GM10266 (cell line): ENCODE measurements around the gene LAMC3.
"Not testable (repeated sequence)": the region's sequence is repeated elsewhere in the genome, so short reads cannot be mapped to it uniquely, and the experiment has no call there.

Source experiments
- DNase-seq: peaks from one replicate; pipeline ENCODE4 v3.0.0; 2012; ENCODE audit errors: extremely low spot score
- CTCF ChIP-seq: IDR thresholded peaks from 2 replicates; pipeline ENCODE4 v1.5.1; 2012; ENCODE audit warnings: mild to moderate bottlenecking, low read depth; ENCODE audit not compliant: control insufficient read depth, insufficient read depth; ENCODE audit errors: missing control alignments

Gene LAMC3

GRCh38 chr9:131114084-131114535 lies 105.1 kb downstream of the LAMC3 start:
- DNase-seq: no peak
- TF ChIP-seq CTCF: no peak

- not testable (repeated sequence) for DNase-seq
Measured at GRCh38 chr9:131115360-131115742, 106.4 kb downstream of the LAMC3 start.

- TF ChIP-seq CTCF: no peak
- no peak for DNase-seq
Measured at GRCh38 chr9:131116281-131117120, 107.5 kb downstream of the LAMC3 start.

GRCh38 chr9:131117121-131117761 lies 108.3 kb downstream of the LAMC3 start:
- no peak for TF ChIP-seq CTCF
- no peak for DNase-seq

- no peak for DNase-seq
- no peak for TF ChIP-seq CTCF
Measured at GRCh38 chr9:131117762-131118145, 108.8 kb downstream of the LAMC3 start.

GRCh38 chr9:131119600-131119999 lies 110.6 kb downstream of the LAMC3 start:
- no peak for DNase-seq
- TF ChIP-seq CTCF: no peak

GRCh38 chr9:131120620-131121228 lies 111.8 kb downstream of the LAMC3 start:
- no peak for TF ChIP-seq CTCF
- DNase-seq: no peak
